GM21717 (cell line): ENCODE measurements around the gene SLC22A12.
"Not testable (repeated sequence)": the region's sequence is repeated elsewhere in the genome, so short reads cannot be mapped to it uniquely, and the experiment has no call there.

Source experiments
- ATAC-seq: cut with Tn5 transposase; IDR thresholded peaks from one replicate; pipeline ENCODE4 v1.9.1; 2021; ENCODE audit warnings: mild to moderate bottlenecking, moderate library complexity; ENCODE audit not compliant: unreplicated experiment

SLC22A12 gene

GRCh38 chr11:64590763-64591221 is at the start of gene SLC22A12:
SLC22A12 (plus strand) TSS chr11:64591220; CDS start chr11:64591557, 337 bp downstream.
- ATAC-seq = no peak

- ATAC-seq = no peak
Observed at GRCh38 chr11:64542172-64543125, 48.6 kb upstream of the SLC22A12 start.

- no peak for ATAC-seq
Observed at GRCh38 chr11:64543818-64544217, 47.2 kb upstream of the SLC22A12 start.

- ATAC-seq = no peak
Observed at GRCh38 chr11:64544616-64545296, 46.3 kb upstream of the SLC22A12 start.

DNA sequence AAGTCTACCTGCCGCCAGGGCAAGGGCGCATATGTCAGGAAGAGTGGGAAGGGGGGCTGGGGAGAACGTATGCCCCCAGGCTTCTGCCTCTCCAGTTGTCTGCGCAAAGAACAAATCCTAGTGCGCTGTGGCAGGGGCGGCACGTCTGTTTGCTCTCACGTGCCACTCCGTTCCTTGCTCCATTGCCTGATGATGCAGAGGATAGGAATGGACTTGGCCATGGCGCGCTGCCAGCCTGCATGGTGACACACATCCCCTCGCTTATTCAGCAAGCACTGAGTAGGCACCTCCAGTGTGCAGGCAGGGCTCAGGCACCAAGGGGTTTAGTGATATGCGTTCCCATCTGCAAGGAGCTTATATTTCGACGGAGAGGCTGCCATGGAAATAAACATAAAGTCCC is 45.4 kb upstream of the SLC22A12 start:
- no peak for ATAC-seq

DNA sequence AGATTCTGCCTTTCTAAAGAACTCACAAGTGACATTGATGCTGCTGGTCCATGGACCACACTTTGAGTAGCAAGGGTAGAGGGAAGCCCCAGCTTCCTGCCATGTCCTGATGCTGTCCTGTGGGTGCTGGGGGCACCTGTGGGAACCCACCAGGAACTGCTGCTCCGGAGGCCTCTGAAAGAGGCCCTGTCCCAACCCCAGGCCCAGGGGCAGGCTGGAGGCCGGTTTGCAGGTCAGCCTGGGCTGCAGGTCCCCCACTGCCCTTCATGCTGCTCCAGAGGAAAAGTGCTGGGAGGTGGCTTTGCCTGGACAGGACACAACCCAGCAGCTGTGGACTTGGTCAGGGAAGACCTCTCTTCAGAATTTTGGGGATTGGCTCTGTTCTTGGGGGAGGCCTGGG is 44.8 kb upstream of the SLC22A12 start:
- no peak for ATAC-seq

DNA sequence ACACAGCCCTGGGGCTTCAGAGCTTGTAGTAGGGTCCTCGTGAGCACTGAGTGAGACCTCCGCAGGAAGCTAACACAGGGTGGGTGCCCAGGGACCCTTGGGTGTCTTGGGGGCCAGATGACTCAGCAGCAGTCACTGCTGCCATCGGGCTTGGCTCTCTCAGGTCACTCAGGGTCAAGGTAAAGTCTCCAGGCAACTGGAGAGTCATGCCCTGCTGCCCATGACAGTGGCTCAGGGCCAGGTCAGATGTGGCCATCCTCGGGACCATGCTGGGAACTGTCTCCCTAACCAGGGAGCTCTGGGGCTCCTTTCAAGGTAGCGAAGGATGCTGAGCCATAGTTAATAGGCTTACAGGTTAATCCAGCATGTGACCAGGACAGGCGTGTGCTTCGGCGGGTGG is 44.4 kb upstream of the SLC22A12 start:
- no peak for ATAC-seq

- ATAC-seq = no peak
Observed at GRCh38 chr11:64549969-64550368, 41.1 kb upstream of the SLC22A12 start.

- no peak for ATAC-seq
Observed at GRCh38 chr11:64553554-64554201, 37.3 kb upstream of the SLC22A12 start.

DNA sequence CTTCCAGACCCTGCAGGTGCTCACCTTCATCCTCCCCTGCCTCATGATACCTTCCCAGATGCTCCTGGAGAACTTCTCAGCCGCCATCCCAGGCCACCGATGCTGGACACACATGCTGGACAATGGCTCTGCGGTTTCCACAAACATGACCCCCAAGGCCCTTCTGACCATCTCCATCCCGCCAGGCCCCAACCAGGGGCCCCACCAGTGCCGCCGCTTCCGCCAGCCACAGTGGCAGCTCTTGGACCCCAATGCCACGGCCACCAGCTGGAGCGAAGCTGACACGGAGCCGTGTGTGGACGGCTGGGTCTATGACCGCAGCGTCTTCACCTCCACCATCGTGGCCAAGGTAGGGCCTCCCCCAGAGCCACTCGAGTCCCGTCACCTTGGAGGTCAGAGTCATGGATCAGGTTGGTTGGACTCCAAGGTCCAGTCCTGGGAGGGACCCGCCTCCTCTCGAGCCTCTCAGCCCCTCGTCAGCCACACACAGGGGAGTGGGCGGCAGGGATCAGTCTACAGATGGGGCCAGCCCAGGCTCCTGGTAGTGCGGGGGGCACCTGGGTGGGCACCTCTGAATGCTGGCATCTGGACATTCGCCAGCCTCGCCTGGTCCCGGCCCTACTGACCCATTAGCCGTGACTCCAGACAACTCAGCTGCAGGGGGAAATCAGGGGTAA is 34.8 kb upstream of the SLC22A12 start:
- ATAC-seq = no peak

DNA sequence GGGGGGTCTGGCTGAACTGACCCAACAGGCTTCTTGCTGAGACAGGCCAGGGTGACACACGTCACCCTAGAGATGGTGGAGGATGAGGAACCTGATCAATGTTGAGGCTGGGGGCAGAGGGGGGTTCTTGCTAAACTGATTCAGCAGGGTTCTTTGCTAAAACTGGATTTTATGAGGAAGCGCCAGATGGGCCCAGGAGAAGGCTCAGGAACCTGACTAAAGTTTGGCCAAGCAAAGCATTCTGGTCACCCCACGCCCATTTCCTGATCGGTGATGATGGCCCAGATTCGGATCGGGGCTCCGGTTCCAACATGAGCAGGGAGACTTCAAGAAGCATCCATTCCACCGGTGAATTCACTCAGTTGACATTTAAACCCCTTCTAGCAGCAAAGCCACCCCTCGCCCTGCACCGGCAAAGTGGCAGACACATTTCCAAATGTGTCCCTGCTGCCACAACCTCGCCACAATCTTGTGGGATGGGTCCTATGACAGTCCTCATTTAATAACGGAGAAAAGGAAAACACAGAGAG is 34.2 kb upstream of the SLC22A12 start:
- no peak for ATAC-seq

DNA sequence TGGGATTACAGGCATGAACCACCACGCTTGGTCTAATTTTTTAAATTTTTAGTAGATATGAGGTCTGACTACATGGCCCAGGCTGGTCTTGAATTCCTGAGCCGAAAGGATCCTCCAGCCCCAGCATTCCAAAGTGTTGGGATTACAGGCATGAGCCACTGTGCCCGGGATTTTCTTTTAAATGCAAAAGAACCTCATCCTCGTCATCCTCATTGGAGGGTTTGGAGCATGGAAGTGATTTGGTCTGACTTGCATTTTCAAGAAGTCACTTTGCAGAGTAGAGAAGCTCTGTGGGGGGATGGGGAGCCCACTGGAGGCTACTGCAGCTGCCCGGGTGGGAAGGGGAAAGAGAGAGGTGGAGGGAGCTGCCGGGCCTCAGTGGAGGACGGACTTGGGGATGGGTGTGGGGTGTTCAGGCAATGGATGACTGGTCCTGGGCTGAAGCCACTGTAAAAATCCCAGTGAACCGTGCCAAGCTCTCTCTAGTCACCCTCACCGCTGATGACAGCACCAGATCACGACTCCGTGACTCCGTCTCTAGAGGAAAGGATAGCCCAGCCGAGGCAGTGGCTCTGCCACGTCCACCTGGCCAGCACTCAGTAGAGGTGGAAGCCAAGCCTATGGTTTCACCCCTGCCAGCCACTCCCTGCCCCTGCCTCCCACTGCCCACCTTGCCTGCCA is 32.8 kb upstream of the SLC22A12 start:
- no peak for ATAC-seq

- ATAC-seq = no peak
Observed at GRCh38 chr11:64558869-64559268, 32.2 kb upstream of the SLC22A12 start.

- ATAC-seq = no peak
Observed at GRCh38 chr11:64559351-64560138, 31.5 kb upstream of the SLC22A12 start.

GRCh38 chr11:64560139-64560771 is 30.8 kb upstream of the SLC22A12 start:
- ATAC-seq = no peak

DNA sequence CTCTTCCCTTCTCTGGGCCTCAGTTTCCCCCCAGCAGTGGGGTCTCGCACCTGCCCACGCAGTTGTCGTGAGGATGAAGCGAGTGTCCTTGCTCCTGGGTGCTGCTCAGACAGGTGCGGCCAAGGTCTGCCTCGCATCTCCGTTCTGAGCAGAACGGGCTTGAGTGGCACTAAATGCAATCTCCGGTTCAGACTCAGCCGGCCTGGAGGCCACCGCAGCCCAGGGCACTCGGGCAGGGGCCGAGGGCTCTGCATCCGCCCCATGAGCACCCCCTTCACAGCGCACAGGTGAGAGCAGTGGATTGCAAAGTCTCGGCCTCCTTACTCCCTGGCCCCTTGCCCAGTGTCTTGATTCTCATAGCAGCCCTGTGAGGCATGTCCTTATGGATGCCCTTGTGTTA is 30.1 kb upstream of the SLC22A12 start:
- ATAC-seq = no peak

GRCh38 chr11:64561429-64561828 is 29.6 kb upstream of the SLC22A12 start:
- ATAC-seq = not testable (repeated sequence)

DNA sequence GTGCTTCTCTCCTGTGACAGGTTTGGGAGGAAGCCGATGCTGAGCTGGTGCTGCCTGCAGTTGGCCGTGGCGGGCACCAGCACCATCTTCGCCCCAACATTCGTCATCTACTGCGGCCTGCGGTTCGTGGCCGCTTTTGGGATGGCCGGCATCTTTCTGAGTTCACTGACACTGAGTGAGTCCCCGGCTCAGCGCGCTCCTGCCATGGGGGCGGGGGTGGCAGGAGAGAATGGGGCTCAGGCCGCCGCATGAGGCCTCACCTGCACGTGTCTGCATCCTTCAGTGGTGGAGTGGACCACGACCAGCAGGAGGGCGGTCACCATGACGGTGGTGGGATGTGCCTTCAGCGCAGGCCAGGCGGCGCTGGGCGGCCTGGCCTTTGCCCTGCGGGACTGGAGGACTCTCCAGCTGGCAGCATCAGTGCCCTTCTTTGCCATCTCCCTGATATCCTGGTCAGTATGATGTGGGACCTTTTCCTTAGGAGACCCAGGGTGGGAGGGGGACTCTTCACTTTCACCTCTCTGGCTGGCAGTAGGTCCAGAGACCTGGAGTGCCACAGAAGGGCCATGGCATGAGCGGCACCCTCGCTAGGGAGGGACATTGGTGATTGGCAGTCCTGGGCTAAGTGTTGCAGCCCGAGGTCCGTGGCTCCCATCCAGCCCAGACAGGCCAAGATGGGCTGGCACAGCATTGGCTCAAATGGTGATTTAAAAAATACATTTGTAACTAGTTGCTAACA is 28.9 kb upstream of the SLC22A12 start:
- ATAC-seq = no peak
